A673 (cell line): Measurements from ENCODE around the gene UBFD1.

Experiments used
- CTCF ChIP-seq: fragments of 300-800, 200-600 bp; sonication (generic); conservative IDR thresholded peaks from 2 replicates; pipeline ENCODE4 v1.5.1; 2017; ENCODE audit warnings: low read depth, mild to moderate bottlenecking, antibody characterized with exemption, low read length, moderate library complexity, mixed read lengths
- EZH2 ChIP-seq: fragments of 200-600 bp; sonication (generic); IDR thresholded peaks from 2 replicates; pipeline ENCODE4 v1.6.1; 2017; ENCODE audit warnings: borderline replicate concordance, low read depth, mild to moderate bottlenecking, mixed read lengths, antibody characterized with exemption, low read length; ENCODE audit not compliant: poor library complexity, severe bottlenecking

- TF ChIP-seq CTCF (no peak), EZH2 (no peak)
Measured at GRCh38 chr16:23521037-23521743, 36.3 kb upstream of the UBFD1 start.
